GM12878 (cell line): ENCODE results near the gene SNX2. TPM values are rescaled to one million over a fixed set of nuclear protein-coding genes. Genes with fewer than 3 reads are reported as not detected.

ENCODE experiments used
- ATAC-seq: fragments of 200-7000 bp; cut with Tn5 transposase; 3 replicates; pipeline ENCODE4 v1.9.1; 2020; ENCODE audit warnings: mild to moderate bottlenecking, moderate library complexity
- BruUV-seq: library from RNA; stranded (reverse); fragments of 400-500 nt; replicated peaks from 2 replicates; lab custom pipeline; 2021; lab: Mats Ljungman, UMichigan
- CTCF ChIA-PET: fragments of 300-600 bp; sonication (Branson Sonifier 250); formaldehyde crosslinking; extraction: SDS; loops from one replicate; lab custom pipeline; 2021; ENCODE audit warnings: inconsistent platforms; lab: Yijun Ruan, JAX
- POLR2A ChIA-PET: fragments of 350-600 bp; formaldehyde crosslinking; extraction: SDS; loops from one replicate; lab custom pipeline; 2021; ENCODE audit warnings: inconsistent platforms; lab: Charles Lee
- RAD21 ChIA-PET: fragments of 300-600 bp; sonication (Branson Sonifier 250); formaldehyde crosslinking; loops from one replicate; lab custom pipeline; 2023; ENCODE audit warnings: antibody characterized with exemption; ENCODE audit not compliant: unreplicated experiment; lab: Charles Lee
- SMC1A ChIA-PET: fragments of 300-600 bp; sonication (Branson Sonifier 250); formaldehyde crosslinking; loops from one replicate; lab custom pipeline; 2023; ENCODE audit not compliant: unreplicated experiment, uncharacterized antibody; lab: Charles Lee
- DNase-seq: peaks from one replicate; pipeline ENCODE4 v3.0.0-alpha.2; 2011; ENCODE audit warnings: low read depth, low spot score
- FAIRE-seq: peaks from 3 replicates; lab custom pipeline; 2011; peaks lifted over from hg19 to GRCh38; lab: Jason Lieb, UNC
- H2AFZ ChIP-seq: 2 replicates; pipeline ENCODE4 v1.6.0; 2011; ENCODE audit warnings: low read depth, low read length, control low read depth; ENCODE audit not compliant: control insufficient read depth
- H3K27ac ChIP-seq: 2 replicates; pipeline ENCODE4 v1.5.1; 2011; ENCODE audit warnings: control low read depth; ENCODE audit not compliant: control insufficient read depth, insufficient read depth
- H3K27me3 ChIP-seq, 2 experiments: replicated peaks in 1 of 2; 2 replicates each; pipeline versions ENCODE4 v1.6.0 to v1.6.1; 2011; ENCODE audit warnings: low read length in 1 of 2; ENCODE audit not compliant: control insufficient read depth in 2 of 2, insufficient read depth in 2 of 2
- H3K36me3 ChIP-seq, 2 experiments: 2 replicates each; pipeline ENCODE4 v1.5.1; 2011; ENCODE audit warnings: low read length in 1 of 2; ENCODE audit not compliant: control insufficient read depth in 2 of 2, insufficient read depth in 2 of 2
- H3K4me1 ChIP-seq: 2 replicates; pipeline ENCODE4 v1.6.1; 2011; ENCODE audit warnings: mild to moderate bottlenecking, low read length, moderate library complexity, mixed read lengths; ENCODE audit not compliant: control insufficient read depth, insufficient read depth
- H3K4me2 ChIP-seq: 2 replicates; pipeline ENCODE4 v1.6.0; 2011; ENCODE audit warnings: control low read depth; ENCODE audit not compliant: control insufficient read depth, insufficient read depth
- H3K4me3 ChIP-seq: fragments of 200-600 bp; sonication (generic); 2 replicates; pipeline ENCODE4 v1.5.1; 2016
- H3K79me2 ChIP-seq: 2 replicates; pipeline ENCODE4 v1.6.0; 2011; ENCODE audit warnings: low read length; ENCODE audit not compliant: control insufficient read depth, insufficient read depth
- H3K9ac ChIP-seq: 2 replicates; pipeline ENCODE4 v1.8.0; 2011; ENCODE audit warnings: low read length, control low read depth, mixed read lengths; ENCODE audit not compliant: control insufficient read depth, insufficient read depth
- H3K9me3 ChIP-seq: replicated peaks from 3 replicates; pipeline ENCODE4 v1.5.1; 2011; ENCODE audit warnings: mild to moderate bottlenecking, low read length; ENCODE audit not compliant: control insufficient read depth, insufficient read depth
- H4K20me1 ChIP-seq: 2 replicates; pipeline ENCODE4 v1.6.0; 2011; ENCODE audit not compliant: control insufficient read depth, insufficient read depth
- BHLHE40 ChIP-seq, 2 experiments: fragments of 450-650 bp in 1 of 2; IDR thresholded peaks; 2 replicates each; pipeline ENCODE4 v1.6.1; 2011 to 2017; ENCODE audit warnings: low read depth in 2 of 2, borderline replicate concordance in 1 of 2, improper control_type of control experiment in 1 of 2, low read length in 1 of 2, mild to moderate bottlenecking in 1 of 2
- CHD2 ChIP-seq: IDR thresholded peaks from 2 replicates; pipeline ENCODE4 v1.6.1; 2011; ENCODE audit warnings: low read depth, low read length, improper control_type of control experiment, borderline replicate concordance
- CREM ChIP-seq: IDR thresholded peaks from 2 replicates; pipeline ENCODE4 v1.6.1; 2014; ENCODE audit warnings: antibody characterized with exemption, low read depth
- HDAC2 ChIP-seq: fragments of 200-600 bp; sonication (generic); IDR thresholded peaks from 2 replicates; pipeline ENCODE4 v1.6.1; 2017
- MYB ChIP-seq: fragments of 150-350 bp; IDR thresholded peaks from 2 replicates; pipeline ENCODE4 v1.6.1; 2014; ENCODE audit warnings: mild to moderate bottlenecking, low read depth, low read length, borderline replicate concordance
- NFYB ChIP-seq: IDR thresholded peaks from 2 replicates; pipeline ENCODE4 v1.6.1; 2011; ENCODE audit warnings: low read depth, mild to moderate bottlenecking, low read length, improper control_type of control experiment, moderate library complexity; ENCODE audit not compliant: insufficient read depth
- PAX5 ChIP-seq: IDR thresholded peaks from 2 replicates; pipeline ENCODE4 v1.6.1; 2011; ENCODE audit warnings: low read depth, low read length, borderline replicate concordance
- POLR2AphosphoS5 ChIP-seq: IDR thresholded peaks from 2 replicates; pipeline ENCODE4 v1.6.1; 2011; ENCODE audit warnings: mild to moderate bottlenecking, low read length, inconsistent platforms
- RCOR1 ChIP-seq: conservative IDR thresholded peaks from 2 replicates; pipeline ENCODE4 v1.6.1; 2012; ENCODE audit warnings: low read depth, low read length, improper control_type of control experiment
- SPI1 ChIP-seq: IDR thresholded peaks from 2 replicates; pipeline ENCODE4 v1.6.1; 2011; ENCODE audit warnings: low read depth, mild to moderate bottlenecking, low read length, moderate library complexity, borderline replicate concordance; ENCODE audit not compliant: insufficient read depth
- WGBS: methylation state at CpG from one replicate; pipeline ENCODE4 v1.1.6; 2016; ENCODE audit warnings: low lambda C conversion rate; ENCODE audit not compliant: insufficient replicate concordance, insufficient coverage; ENCODE audit errors: missing lambda C conversion rate; 5-methylcytosine and 5-hydroxymethylcytosine counted together
- in situ Hi-C: fragments of 300-500 bp; cut with MboI; formaldehyde crosslinking; loops from 9 replicates; pipeline ENCODE4 v1.14.3; 2018; ENCODE audit warnings: mixed read lengths
- intact Hi-C: fragments of 100-400 bp; cut with micrococcal nuclease; formaldehyde crosslinking; loops from one replicate; pipeline ENCODE4 v1.14.2; 2022; ENCODE audit not compliant: unreplicated experiment
- polyA plus RNA-seq, 11 experiments: library from polyadenylated mRNA; depleted of rRNA in 4 of 11; unstranded in 6 of 11; stranded (reverse) in 5 of 11; fragments of >200 nt; fragmentation: Nextera tagmentation in 4 of 11; fragmentation: Illumina TruSeq in 1 of 11; extraction: Ambion mirVana in 4 of 11; extraction: Trizol in 1 of 11; gene quantifications; 1 replicate in 1 of 11; 2 replicates in 10 of 11; pipeline versions ENCODE4 v1.2.1 to v1.2.3, GENCODE V29; 2011 to 2016; ENCODE audit warnings: inconsistent platforms in 2 of 11, missing spikeins in 2 of 11, low read depth in 1 of 11
- total RNA-seq, 4 experiments: library from RNA; depleted of rRNA in 3 of 4; stranded (reverse); fragments of >200 nt in 3 of 4; fragmentation: Illumina TruSeq in 1 of 4; extraction: Trizol in 1 of 4; gene quantifications; 2 replicates each; pipeline versions ENCODE4 v1.2.1 to v1.2.3, GENCODE V29; 2013 to 2021
- TF ChIP-seq, protein P1 (sequence below): IDR thresholded peaks from 2 replicates; pipeline ENCODE4 v1.6.1; 2012; ENCODE audit warnings: low read depth, low read length, improper control_type of control experiment
- TF ChIP-seq, protein P2 (sequence below): fragments of 450-650 bp; formaldehyde crosslinking; IDR thresholded peaks from 2 replicates; pipeline ENCODE4 v1.5.0; 2022; ENCODE audit warnings: mild to moderate bottlenecking, missing genetic modification characterization
- TF ChIP-seq, protein P3 (sequence below): fragments of 450-650 bp; formaldehyde crosslinking; IDR thresholded peaks from 2 replicates; pipeline ENCODE4 v1.4.0; 2020; ENCODE audit warnings: mild to moderate bottlenecking, moderate library complexity

SNX2 gene
- total and polyA plus RNA-seq, 10 of the 15 experiments (the other 5 are each of a cell fraction or from before 2014, with no cell fraction given): 46.3 to 84.3 (median 63.0) TPM

DNA sequence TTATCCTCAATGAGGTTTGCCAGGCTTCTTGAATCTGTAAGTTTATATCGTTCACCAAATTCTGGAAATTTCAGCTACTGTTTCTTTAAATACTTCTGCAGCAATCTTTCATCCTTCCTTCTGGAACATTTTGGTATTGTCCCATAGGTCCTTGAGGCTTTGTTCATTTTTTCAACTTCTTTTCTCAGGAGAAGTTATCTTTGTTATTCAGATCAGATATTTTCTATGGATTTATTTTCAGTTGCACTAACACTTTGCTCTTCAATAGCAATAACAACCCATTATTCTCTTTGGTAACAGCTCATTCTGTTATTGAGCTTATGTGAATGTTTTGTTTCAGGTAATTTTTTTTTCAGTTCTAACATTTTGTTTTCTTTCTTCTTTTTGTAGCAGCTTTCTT is 13.5 kb downstream of the SNX2 start:
- Histone ChIP-seq H3K9ac (no peak overlapping the region), H3K4me1 (peaks cover 5% of the 10 kb centered on the region; the same call in 1 of the 2 replicates), H3K27ac (0 out of 2 replicates have a peak overlapping the region, but pooled peaks have one; percentile 6), H3K4me2 (0 out of 2 replicates have a peak overlapping the region, but pooled peaks have one; percentile 3), H3K9me3 (peaks cover 36% of the 10 kb centered on the region), H3K27me3 (no peaks in the 10 kb centered on the region), H2AFZ (no peak overlapping the region), H3K4me3 (no peak overlapping the region), H3K36me3 (peaks cover 0 to 2% of the 10 kb centered on the region in 2 experiments; a peak in 2 of 4 replicates), H3K79me2 (peaks cover 58% of the 10 kb centered on the region), H4K20me1 (no peaks in the 10 kb centered on the region)
- in situ Hi-C loops: no loop called here
- ChIA-PET POLR2A (interaction anchor here (0.6 to 1.0 kb wide), 2 partner anchors 13 to 144 kb away, joined by 3 to 4 read pairs; partner anchors contain the start of gene SNX2), SMC1A (interaction anchor here (1.0 to 3.3 kb wide), 4 partner anchors 14 to 59 kb away, joined by 3 to 13 read pairs (median 3); partner anchors contain the start of gene SNX2), RAD21 (interaction anchor here (1.3 kb wide), 1 partner anchor 12 kb away, joined by 3 read pairs; no protein-coding TSS in a partner anchor), CTCF (interaction anchor here (1.2 to 2.2 kb wide), 2 partner anchors 13 to 26 kb away, joined by 3 to 6 read pairs; no protein-coding TSS in a partner anchor)
- FAIRE-seq (no peak), DNase-seq (no peak), ATAC-seq (no peak)
- intact Hi-C loops: no loop called here
- whole genome bisulfite sequencing: 100% methylated on average over 1 of the region's 1 CpG
- TF ChIP-seq POLR2AphosphoS5: no peak
- TF ChIP-seq, protein P1, sequence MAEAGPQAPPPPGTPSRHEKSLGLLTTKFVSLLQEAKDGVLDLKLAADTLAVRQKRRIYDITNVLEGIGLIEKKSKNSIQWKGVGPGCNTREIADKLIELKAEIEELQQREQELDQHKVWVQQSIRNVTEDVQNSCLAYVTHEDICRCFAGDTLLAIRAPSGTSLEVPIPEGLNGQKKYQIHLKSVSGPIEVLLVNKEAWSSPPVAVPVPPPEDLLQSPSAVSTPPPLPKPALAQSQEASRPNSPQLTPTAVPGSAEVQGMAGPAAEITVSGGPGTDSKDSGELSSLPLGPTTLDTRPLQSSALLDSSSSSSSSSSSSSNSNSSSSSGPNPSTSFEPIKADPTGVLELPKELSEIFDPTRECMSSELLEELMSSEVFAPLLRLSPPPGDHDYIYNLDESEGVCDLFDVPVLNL: no peak
- TF ChIP-seq, protein P2, sequence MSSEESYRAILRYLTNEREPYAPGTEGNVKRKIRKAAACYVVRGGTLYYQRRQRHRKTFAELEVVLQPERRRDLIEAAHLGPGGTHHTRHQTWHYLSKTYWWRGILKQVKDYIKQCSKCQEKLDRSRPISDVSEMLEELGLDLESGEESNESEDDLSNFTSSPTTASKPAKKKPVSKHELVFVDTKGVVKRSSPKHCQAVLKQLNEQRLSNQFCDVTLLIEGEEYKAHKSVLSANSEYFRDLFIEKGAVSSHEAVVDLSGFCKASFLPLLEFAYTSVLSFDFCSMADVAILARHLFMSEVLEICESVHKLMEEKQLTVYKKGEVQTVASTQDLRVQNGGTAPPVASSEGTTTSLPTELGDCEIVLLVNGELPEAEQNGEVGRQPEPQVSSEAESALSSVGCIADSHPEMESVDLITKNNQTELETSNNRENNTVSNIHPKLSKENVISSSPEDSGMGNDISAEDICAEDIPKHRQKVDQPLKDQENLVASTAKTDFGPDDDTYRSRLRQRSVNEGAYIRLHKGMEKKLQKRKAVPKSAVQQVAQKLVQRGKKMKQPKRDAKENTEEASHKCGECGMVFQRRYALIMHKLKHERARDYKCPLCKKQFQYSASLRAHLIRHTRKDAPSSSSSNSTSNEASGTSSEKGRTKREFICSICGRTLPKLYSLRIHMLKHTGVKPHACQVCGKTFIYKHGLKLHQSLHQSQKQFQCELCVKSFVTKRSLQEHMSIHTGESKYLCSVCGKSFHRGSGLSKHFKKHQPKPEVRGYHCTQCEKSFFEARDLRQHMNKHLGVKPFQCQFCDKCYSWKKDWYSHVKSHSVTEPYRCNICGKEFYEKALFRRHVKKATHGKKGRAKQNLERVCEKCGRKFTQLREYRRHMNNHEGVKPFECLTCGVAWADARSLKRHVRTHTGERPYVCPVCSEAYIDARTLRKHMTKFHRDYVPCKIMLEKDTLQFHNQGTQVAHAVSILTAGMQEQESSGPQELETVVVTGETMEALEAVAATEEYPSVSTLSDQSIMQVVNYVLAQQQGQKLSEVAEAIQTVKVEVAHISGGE: no peak
- TF ChIP-seq HDAC2: no peak
- no peak for TF ChIP-seq MYB
- no peak for TF ChIP-seq NFYB
- no peak for TF ChIP-seq CHD2
- no peak for TF ChIP-seq PAX5
- no peak for TF ChIP-seq SPI1
- TF ChIP-seq, protein P3, sequence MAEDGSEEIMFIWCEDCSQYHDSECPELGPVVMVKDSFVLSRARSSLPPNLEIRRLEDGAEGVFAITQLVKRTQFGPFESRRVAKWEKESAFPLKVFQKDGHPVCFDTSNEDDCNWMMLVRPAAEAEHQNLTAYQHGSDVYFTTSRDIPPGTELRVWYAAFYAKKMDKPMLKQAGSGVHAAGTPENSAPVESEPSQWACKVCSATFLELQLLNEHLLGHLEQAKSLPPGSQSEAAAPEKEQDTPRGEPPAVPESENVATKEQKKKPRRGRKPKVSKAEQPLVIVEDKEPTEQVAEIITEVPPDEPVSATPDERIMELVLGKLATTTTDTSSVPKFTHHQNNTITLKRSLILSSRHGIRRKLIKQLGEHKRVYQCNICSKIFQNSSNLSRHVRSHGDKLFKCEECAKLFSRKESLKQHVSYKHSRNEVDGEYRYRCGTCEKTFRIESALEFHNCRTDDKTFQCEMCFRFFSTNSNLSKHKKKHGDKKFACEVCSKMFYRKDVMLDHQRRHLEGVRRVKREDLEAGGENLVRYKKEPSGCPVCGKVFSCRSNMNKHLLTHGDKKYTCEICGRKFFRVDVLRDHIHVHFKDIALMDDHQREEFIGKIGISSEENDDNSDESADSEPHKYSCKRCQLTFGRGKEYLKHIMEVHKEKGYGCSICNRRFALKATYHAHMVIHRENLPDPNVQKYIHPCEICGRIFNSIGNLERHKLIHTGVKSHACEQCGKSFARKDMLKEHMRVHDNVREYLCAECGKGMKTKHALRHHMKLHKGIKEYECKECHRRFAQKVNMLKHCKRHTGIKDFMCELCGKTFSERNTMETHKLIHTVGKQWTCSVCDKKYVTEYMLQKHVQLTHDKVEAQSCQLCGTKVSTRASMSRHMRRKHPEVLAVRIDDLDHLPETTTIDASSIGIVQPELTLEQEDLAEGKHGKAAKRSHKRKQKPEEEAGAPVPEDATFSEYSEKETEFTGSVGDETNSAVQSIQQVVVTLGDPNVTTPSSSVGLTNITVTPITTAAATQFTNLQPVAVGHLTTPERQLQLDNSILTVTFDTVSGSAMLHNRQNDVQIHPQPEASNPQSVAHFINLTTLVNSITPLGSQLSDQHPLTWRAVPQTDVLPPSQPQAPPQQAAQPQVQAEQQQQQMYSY: no peak
- no peak for TF ChIP-seq BHLHE40 (IDR thresholded peaks at IDR 0.05; ENCODE audit: borderline replicate concordance in 1 of 2, low read depth in 2 of 2, low read length in 1 of 2)
- no peak for TF ChIP-seq CREM
- TF ChIP-seq RCOR1: no peak
- no TSS peak for BruUV-seq
